Measurements from ENCODE around the gene ARFGEF2. TPM values are rescaled to one million over a fixed set of nuclear protein-coding genes. Genes with fewer than 3 reads are reported as not detected.
"Not testable (repeated sequence)": the region's sequence is repeated elsewhere in the genome, so short reads cannot be mapped to it uniquely, and the experiment has no call there.

ARFGEF2 gene
- polyA plus RNA-seq, 1 donor from 2014 or later = 19.8 TPM

DNA sequence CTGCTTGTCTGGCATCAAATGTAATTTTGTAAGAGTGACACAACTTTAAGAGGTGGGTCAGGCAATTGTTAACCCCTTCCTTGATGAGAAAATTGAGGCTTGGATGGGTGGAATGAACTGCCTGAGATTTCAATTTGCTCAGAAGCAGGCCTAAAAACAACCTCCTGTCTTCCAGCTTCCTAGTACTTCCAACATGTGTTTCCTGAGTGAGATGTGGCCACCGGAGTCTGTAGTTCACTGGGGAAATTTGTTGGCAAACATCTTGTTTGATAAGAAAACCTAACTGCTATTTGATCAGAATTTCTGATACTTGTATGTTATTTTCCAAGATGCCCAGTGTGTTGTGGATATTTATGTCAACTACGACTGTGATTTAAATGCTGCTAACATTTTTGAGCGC lies 51.3 kb downstream of the ARFGEF2 start:
- H3K9ac ChIP-seq (ENCODE audit: low read length) = no peak overlapping the region
- TF ChIP-seq RAD21 (conservative IDR thresholded peaks at IDR 0.05) = no peak
- no peak for TF ChIP-seq MXI1 (conservative IDR thresholded peaks at IDR 0.05; ENCODE audit: poor library complexity, severe bottlenecking)
- no peak for TF ChIP-seq EZH2 (IDR thresholded peaks at IDR 0.05; ENCODE audit: borderline replicate concordance, insufficient read depth, low read length, poor library complexity, severe bottlenecking)
- no peak for TF ChIP-seq SMC3 (conservative IDR thresholded peaks at IDR 0.05; ENCODE audit: poor library complexity)
- TF ChIP-seq, protein P1, sequence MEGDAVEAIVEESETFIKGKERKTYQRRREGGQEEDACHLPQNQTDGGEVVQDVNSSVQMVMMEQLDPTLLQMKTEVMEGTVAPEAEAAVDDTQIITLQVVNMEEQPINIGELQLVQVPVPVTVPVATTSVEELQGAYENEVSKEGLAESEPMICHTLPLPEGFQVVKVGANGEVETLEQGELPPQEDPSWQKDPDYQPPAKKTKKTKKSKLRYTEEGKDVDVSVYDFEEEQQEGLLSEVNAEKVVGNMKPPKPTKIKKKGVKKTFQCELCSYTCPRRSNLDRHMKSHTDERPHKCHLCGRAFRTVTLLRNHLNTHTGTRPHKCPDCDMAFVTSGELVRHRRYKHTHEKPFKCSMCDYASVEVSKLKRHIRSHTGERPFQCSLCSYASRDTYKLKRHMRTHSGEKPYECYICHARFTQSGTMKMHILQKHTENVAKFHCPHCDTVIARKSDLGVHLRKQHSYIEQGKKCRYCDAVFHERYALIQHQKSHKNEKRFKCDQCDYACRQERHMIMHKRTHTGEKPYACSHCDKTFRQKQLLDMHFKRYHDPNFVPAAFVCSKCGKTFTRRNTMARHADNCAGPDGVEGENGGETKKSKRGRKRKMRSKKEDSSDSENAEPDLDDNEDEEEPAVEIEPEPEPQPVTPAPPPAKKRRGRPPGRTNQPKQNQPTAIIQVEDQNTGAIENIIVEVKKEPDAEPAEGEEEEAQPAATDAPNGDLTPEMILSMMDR (IDR thresholded peaks at IDR 0.05; ENCODE audit: poor library complexity, severe bottlenecking) = no peak
- no peak for TF ChIP-seq EP300 (conservative IDR thresholded peaks at IDR 0.05; ENCODE audit: poor library complexity, severe bottlenecking)
- no peaks in the 10 kb centered on the region for H3K36me3 ChIP-seq (ENCODE audit: insufficient read depth, low read length)

DNA sequence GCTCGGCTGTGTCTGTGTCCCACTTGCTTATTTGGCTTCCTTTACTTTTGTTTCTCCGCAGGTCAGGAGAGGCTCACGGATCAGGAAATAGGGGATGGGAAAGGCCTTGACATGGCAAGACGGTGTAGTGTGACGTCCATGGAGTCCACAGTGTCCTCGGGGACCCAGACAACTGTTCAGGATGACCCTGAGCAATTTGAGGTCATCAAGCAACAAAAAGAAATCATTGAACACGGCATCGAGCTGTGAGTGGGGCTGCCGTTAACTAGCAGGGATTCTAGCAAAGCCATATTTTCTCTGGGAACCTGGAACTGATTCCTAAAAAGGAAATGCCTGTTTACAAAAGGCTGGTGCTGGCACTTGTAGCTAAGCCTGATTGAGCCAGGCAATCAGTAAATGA lies 54.4 kb downstream of the ARFGEF2 start:
- no peaks in the 10 kb centered on the region for H3K36me3 ChIP-seq (ENCODE audit: insufficient read depth, low read length)
- H3F3A ChIP-seq (ENCODE audit: insufficient read depth, low read length, poor library complexity, severe bottlenecking) = no peaks in the 10 kb centered on the region
- no peaks in the 10 kb centered on the region for H3K79me2 ChIP-seq (replicated peaks; ENCODE audit: insufficient read depth, low read length)
- no peak overlapping the region for H3K27ac ChIP-seq (ENCODE audit: low read length)
- no peaks in the 10 kb centered on the region for H3K9me2 ChIP-seq (ENCODE audit: insufficient read depth, low read length)
- H3K9ac ChIP-seq (ENCODE audit: low read length) = no peak overlapping the region
- H3K9me3 ChIP-seq (ENCODE audit: low read length) = no peaks in the 10 kb centered on the region
- no peak overlapping the region for H2AFZ ChIP-seq (ENCODE audit: low read depth, low read length)
- TF ChIP-seq TAF1 (IDR thresholded peaks at IDR 0.05; ENCODE audit: low read depth) = no peak
- TF ChIP-seq, protein P2, sequence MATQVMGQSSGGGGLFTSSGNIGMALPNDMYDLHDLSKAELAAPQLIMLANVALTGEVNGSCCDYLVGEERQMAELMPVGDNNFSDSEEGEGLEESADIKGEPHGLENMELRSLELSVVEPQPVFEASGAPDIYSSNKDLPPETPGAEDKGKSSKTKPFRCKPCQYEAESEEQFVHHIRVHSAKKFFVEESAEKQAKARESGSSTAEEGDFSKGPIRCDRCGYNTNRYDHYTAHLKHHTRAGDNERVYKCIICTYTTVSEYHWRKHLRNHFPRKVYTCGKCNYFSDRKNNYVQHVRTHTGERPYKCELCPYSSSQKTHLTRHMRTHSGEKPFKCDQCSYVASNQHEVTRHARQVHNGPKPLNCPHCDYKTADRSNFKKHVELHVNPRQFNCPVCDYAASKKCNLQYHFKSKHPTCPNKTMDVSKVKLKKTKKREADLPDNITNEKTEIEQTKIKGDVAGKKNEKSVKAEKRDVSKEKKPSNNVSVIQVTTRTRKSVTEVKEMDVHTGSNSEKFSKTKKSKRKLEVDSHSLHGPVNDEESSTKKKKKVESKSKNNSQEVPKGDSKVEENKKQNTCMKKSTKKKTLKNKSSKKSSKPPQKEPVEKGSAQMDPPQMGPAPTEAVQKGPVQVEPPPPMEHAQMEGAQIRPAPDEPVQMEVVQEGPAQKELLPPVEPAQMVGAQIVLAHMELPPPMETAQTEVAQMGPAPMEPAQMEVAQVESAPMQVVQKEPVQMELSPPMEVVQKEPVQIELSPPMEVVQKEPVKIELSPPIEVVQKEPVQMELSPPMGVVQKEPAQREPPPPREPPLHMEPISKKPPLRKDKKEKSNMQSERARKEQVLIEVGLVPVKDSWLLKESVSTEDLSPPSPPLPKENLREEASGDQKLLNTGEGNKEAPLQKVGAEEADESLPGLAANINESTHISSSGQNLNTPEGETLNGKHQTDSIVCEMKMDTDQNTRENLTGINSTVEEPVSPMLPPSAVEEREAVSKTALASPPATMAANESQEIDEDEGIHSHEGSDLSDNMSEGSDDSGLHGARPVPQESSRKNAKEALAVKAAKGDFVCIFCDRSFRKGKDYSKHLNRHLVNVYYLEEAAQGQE (IDR thresholded peaks at IDR 0.05; ENCODE audit: borderline replicate concordance) = no peak
- no peak for TF ChIP-seq EP300 (conservative IDR thresholded peaks at IDR 0.05; ENCODE audit: poor library complexity, severe bottlenecking)
- no peak for TF ChIP-seq SMC3 (conservative IDR thresholded peaks at IDR 0.05; ENCODE audit: poor library complexity)
- TF ChIP-seq POLR2AphosphoS5 (IDR thresholded peaks at IDR 0.05) = no peak
- no peak for TF ChIP-seq MXI1 (conservative IDR thresholded peaks at IDR 0.05; ENCODE audit: poor library complexity, severe bottlenecking)
- no peak for TF ChIP-seq RAD21 (conservative IDR thresholded peaks at IDR 0.05)
- no peak for TF ChIP-seq EZH2 (IDR thresholded peaks at IDR 0.05; ENCODE audit: borderline replicate concordance, insufficient read depth, low read length, poor library complexity, severe bottlenecking)
- TF ChIP-seq, protein P1 (IDR thresholded peaks at IDR 0.05; ENCODE audit: poor library complexity, severe bottlenecking) = no peak
- H3K4me2 ChIP-seq (ENCODE audit: low read length) = no peak overlapping the region
- H3K4me3 ChIP-seq (ENCODE audit: low read length) = no peak overlapping the region
- H4K20me1 ChIP-seq (ENCODE audit: insufficient read depth) = no peaks in the 10 kb centered on the region
- H3K27me3 ChIP-seq (ENCODE audit: insufficient read depth, low read depth, low read length) = no peaks in the 10 kb centered on the region

More for the DNA sequence above, 51.3 kb downstream of the ARFGEF2 start:
- H3K9me3 ChIP-seq (ENCODE audit: low read length) = no peaks in the 10 kb centered on the region
- H4K20me1 ChIP-seq (ENCODE audit: insufficient read depth) = no peaks in the 10 kb centered on the region
- no peak overlapping the region for H3K4me2 ChIP-seq (ENCODE audit: low read length)
- no peaks in the 10 kb centered on the region for H3K27me3 ChIP-seq (ENCODE audit: insufficient read depth, low read depth, low read length)
- no peak overlapping the region for H3K27ac ChIP-seq (ENCODE audit: low read length)
- no peaks in the 10 kb centered on the region for H3K9me2 ChIP-seq (ENCODE audit: insufficient read depth, low read length)
- no peak overlapping the region for H2AFZ ChIP-seq (ENCODE audit: low read depth, low read length)
- H3K79me2 ChIP-seq (replicated peaks; ENCODE audit: insufficient read depth, low read length) = no peaks in the 10 kb centered on the region
- no peaks in the 10 kb centered on the region for H3F3A ChIP-seq (ENCODE audit: insufficient read depth, low read length, poor library complexity, severe bottlenecking)
- H3K4me3 ChIP-seq (ENCODE audit: low read length) = no peak overlapping the region

DNA sequence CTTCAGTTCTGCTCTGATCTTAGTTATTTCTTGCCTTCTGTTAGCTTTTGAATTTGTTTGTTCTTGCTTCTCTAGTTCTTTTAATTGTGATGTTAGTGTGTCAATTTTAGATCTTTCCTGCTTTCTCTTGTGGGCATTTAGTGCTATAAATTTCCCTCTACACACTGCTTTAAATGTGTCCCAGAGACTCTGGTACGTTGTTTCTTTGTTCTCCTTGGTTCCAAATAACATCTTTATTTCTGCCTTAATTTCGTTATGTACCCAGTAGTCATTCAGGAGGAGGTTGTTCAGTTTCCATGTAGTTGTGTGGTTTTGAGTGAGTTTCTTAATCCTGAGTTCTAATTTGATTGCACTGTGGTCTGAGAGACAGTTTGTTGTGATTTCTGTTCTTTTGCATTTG lies 58.5 kb downstream of the ARFGEF2 start:
- H3K4me2 ChIP-seq (ENCODE audit: low read length); H3F3A ChIP-seq (ENCODE audit: insufficient read depth, low read length, poor library complexity, severe bottlenecking); H4K20me1 ChIP-seq (ENCODE audit: insufficient read depth); H3K4me3 ChIP-seq (ENCODE audit: low read length); H3K27me3 ChIP-seq (ENCODE audit: insufficient read depth, low read depth, low read length); H3K36me3 ChIP-seq (ENCODE audit: insufficient read depth, low read length); H3K9ac ChIP-seq (ENCODE audit: low read length); H2AFZ ChIP-seq (ENCODE audit: low read depth, low read length); H3K9me2 ChIP-seq (ENCODE audit: insufficient read depth, low read length); H3K79me2 ChIP-seq (replicated peaks; ENCODE audit: insufficient read depth, low read length); H3K27ac ChIP-seq (ENCODE audit: low read length); H3K9me3 ChIP-seq (ENCODE audit: low read length): not testable (repeated sequence)
